Measurements from ENCODE around the gene CD22. TPM values are rescaled to one million over a fixed set of nuclear protein-coding genes. Genes with fewer than 3 reads are reported as not detected.

Gene CD22
- total and polyA plus RNA-seq, 2 of the 4 experiments (the other 2 are of a cell fraction) = 0.18 to 0.22 TPM

DNA sequence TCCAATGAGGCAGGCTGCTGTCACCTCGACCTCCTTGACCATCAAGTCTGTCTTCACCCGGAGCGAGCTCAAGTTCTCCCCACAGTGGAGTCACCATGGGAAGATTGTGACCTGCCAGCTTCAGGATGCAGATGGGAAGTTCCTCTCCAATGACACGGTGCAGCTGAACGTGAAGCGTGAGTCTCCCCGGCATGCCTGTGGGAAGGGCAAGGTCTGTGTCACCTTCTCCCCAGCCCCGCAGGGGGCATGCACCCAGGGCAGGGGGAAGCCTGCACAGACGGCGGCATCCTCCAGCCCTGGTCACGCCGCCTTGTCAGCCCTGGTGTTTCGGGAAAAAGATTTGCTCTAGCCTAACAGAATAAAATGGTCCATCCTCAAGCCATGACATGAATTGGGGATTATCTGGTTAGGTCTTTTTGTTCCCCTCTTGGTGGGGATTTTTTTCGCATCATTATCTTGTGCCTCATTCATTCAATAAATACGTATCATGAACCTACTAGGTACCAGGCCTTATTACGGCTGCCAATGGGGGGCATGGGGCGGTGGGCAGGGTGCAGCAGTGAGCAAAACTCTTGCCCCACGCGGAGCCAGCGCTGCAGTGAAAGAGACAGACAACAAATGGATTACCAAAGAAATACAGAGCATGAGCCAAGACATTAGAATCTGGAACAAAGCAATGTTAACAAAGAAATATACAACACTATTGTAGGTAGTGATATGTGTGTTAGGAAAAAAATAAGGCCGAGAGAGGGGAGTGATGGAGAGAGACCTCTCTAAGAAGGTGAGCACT, 7.4 kb downstream of the CD22 start:
- H2AK9ac ChIP-seq (replicated peaks; ENCODE audit: low read depth, low read length, poor library complexity) = no peak overlapping the region
- DNase-seq (no peak), ATAC-seq (ENCODE audit: low read depth) (no peak)
- no TSS peak for BruUV-seq (replicated peaks)
- H3K4me3 ChIP-seq (ENCODE audit: insufficient read depth, low read depth, low read length) = no peak overlapping the region
- no peak overlapping the region for H4K5ac ChIP-seq (ENCODE audit: low read depth, low read length)
- no peaks in the 10 kb centered on the region for H3K36me3 ChIP-seq (ENCODE audit: control insufficient read depth, insufficient read depth, low read length)
- no peak overlapping the region for H2BK15ac ChIP-seq (ENCODE audit: low read depth, low read length)
- H3K9me3 ChIP-seq (ENCODE audit: control insufficient read depth, insufficient read depth, low read length) = no peaks in the 10 kb centered on the region
- H3K79me1 ChIP-seq (ENCODE audit: low read depth in 1 of 2, low read length in 2 of 2) = no peaks in the 10 kb centered on the region
- H2BK5ac ChIP-seq (ENCODE audit: low read depth, low read length, poor library complexity, severe bottlenecking) = no peak overlapping the region
- no peaks in the 10 kb centered on the region for H3K4me1 ChIP-seq (ENCODE audit: control insufficient read depth, insufficient read depth, low read length)
- no peak overlapping the region for H2AFZ ChIP-seq (replicated peaks; ENCODE audit: low read length, poor library complexity)
- in situ Hi-C loops (cut with MboI; ENCODE audit: low sequenced_read_pairs) (loop anchor here (25.0 kb wide), 1 partner anchor 251 kb away; the partner anchor contains the start of gene PMIS2), dilution Hi-C loops (cut with HindIII; ENCODE audit: low sequenced_read_pairs, unreplicated experiment) (no loop called here), intact Hi-C loops (cut with micrococcal nuclease) (no loop called here)
- H3K9me1 ChIP-seq (ENCODE audit: insufficient read depth, low read length) = no peaks in the 10 kb centered on the region
- H3K23ac ChIP-seq (ENCODE audit: low read depth, low read length) = no peak overlapping the region
- H4K8ac ChIP-seq (ENCODE audit: low read depth in 2 of 2, low read length in 2 of 2) = no peak overlapping the region
- no peak overlapping the region for H2BK120ac ChIP-seq (ENCODE audit: low read depth, low read length)
- CTCF ChIA-PET = no interaction called here
- H3K18ac ChIP-seq (ENCODE audit: low read depth, low read length) = no peak overlapping the region
- peaks cover 5% of the 10 kb centered on the region; the same call in 1 of the 2 replicates for H3K27me3 ChIP-seq (ENCODE audit: control insufficient read depth, insufficient read depth, low read length)
- H3K4ac ChIP-seq (ENCODE audit: low read depth, low read length) = no peak overlapping the region
- no peak overlapping the region for H3K14ac ChIP-seq (replicated peaks; ENCODE audit: low read depth, low read length)
- no peaks in the 10 kb centered on the region for H4K20me1 ChIP-seq (ENCODE audit: insufficient read depth, low read length)
- H3K27ac ChIP-seq (ENCODE audit: insufficient read depth, low read length) = no peak overlapping the region
- H2AK5ac ChIP-seq (ENCODE audit: low read depth, low read length) = no peak overlapping the region
- no peak overlapping the region for H3K56ac ChIP-seq (ENCODE audit: extremely low read depth, insufficient read depth, low read length)
- H3K4me2 ChIP-seq (ENCODE audit: low read depth, low read length) = no peak overlapping the region
- H2BK20ac ChIP-seq (ENCODE audit: low read depth, low read length) = no peak overlapping the region
- 100% methylated on average over 1 of the region's 21 CpGs; no CpG with 5 or more reads in 1 of the 2 experiments for WGBS, 2 experiments (ENCODE audit: extremely low coverage in 2 of 2, insufficient read length in 1 of 2)
- no peak overlapping the region for H3K9ac ChIP-seq (ENCODE audit: low read depth, low read length)
- no peak overlapping the region for H4K91ac ChIP-seq (ENCODE audit: insufficient read depth, low read depth, low read length)
- POLR2A ChIA-PET (ENCODE audit: unreplicated experiment) = no interaction called here
- no peak for TF ChIP-seq MXI1 (IDR thresholded peaks at IDR 0.05; ENCODE audit: borderline replicate concordance, low read depth, low read length)
- TF ChIP-seq, protein P1, sequence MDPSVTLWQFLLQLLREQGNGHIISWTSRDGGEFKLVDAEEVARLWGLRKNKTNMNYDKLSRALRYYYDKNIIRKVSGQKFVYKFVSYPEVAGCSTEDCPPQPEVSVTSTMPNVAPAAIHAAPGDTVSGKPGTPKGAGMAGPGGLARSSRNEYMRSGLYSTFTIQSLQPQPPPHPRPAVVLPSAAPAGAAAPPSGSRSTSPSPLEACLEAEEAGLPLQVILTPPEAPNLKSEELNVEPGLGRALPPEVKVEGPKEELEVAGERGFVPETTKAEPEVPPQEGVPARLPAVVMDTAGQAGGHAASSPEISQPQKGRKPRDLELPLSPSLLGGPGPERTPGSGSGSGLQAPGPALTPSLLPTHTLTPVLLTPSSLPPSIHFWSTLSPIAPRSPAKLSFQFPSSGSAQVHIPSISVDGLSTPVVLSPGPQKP (IDR thresholded peaks at IDR 0.05; ENCODE audit: borderline replicate concordance, low read depth, low read length) = no peak
- TF ChIP-seq NFE2L2 (IDR thresholded peaks at IDR 0.05; ENCODE audit: low read depth, low read length) = no peak
- TF ChIP-seq BHLHE40 (IDR thresholded peaks at IDR 0.05; ENCODE audit: low read depth, low read length) = no peak
- no peak for TF ChIP-seq RFX5 (IDR thresholded peaks at IDR 0.05; ENCODE audit: low read depth, low read length)
- no peak for TF ChIP-seq CEBPB (IDR thresholded peaks at IDR 0.05; ENCODE audit: low read depth, low read length)
- TF ChIP-seq FOS (IDR thresholded peaks at IDR 0.05; ENCODE audit: low read depth, low read length) = no peak
- TF ChIP-seq, protein P2, sequence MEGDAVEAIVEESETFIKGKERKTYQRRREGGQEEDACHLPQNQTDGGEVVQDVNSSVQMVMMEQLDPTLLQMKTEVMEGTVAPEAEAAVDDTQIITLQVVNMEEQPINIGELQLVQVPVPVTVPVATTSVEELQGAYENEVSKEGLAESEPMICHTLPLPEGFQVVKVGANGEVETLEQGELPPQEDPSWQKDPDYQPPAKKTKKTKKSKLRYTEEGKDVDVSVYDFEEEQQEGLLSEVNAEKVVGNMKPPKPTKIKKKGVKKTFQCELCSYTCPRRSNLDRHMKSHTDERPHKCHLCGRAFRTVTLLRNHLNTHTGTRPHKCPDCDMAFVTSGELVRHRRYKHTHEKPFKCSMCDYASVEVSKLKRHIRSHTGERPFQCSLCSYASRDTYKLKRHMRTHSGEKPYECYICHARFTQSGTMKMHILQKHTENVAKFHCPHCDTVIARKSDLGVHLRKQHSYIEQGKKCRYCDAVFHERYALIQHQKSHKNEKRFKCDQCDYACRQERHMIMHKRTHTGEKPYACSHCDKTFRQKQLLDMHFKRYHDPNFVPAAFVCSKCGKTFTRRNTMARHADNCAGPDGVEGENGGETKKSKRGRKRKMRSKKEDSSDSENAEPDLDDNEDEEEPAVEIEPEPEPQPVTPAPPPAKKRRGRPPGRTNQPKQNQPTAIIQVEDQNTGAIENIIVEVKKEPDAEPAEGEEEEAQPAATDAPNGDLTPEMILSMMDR (conservative IDR thresholded peaks at IDR 0.05; ENCODE audit: low read depth, low read length) = no peak
- no peak for TF ChIP-seq RCOR1 (IDR thresholded peaks at IDR 0.05; ENCODE audit: insufficient replicate concordance, low read length)
- TF ChIP-seq, protein P3, sequence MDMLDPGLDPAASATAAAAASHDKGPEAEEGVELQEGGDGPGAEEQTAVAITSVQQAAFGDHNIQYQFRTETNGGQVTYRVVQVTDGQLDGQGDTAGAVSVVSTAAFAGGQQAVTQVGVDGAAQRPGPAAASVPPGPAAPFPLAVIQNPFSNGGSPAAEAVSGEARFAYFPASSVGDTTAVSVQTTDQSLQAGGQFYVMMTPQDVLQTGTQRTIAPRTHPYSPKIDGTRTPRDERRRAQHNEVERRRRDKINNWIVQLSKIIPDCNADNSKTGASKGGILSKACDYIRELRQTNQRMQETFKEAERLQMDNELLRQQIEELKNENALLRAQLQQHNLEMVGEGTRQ (IDR thresholded peaks at IDR 0.05; ENCODE audit: low read depth, low read length) = no peak
- no peak for TF ChIP-seq MAZ (IDR thresholded peaks at IDR 0.05; ENCODE audit: borderline replicate concordance, low read depth, low read length)
- no peak for TF ChIP-seq MAFK (IDR thresholded peaks at IDR 0.05; ENCODE audit: low read depth, low read length)
- TF ChIP-seq POLR2A (IDR thresholded peaks at IDR 0.05; ENCODE audit: low read depth, low read length) = no peak
- TF ChIP-seq CHD1 (IDR thresholded peaks at IDR 0.05; ENCODE audit: low read depth, low read length) = no peak
- no peak for TF ChIP-seq RAD21 (IDR thresholded peaks at IDR 0.05; ENCODE audit: low read length)

Data from IMR-90 (cell line).